GM12873 (cell line): ENCODE measurements around the gene ZNF804A.

Experiments used
- CTCF ChIP-seq: IDR thresholded peaks from 2 replicates; pipeline ENCODE4 v1.5.1; 2012; ENCODE audit warnings: low read depth, mild to moderate bottlenecking, moderate library complexity, low read length, control low read depth; ENCODE audit not compliant: insufficient read depth; ENCODE audit errors: missing control alignments

The ZNF804A gene

GRCh38 chr2:184769686-184770085 is 171.4 kb downstream of the ZNF804A start:
- TF ChIP-seq CTCF, result no peak

GRCh38 chr2:184779777-184780176 is 181.4 kb downstream of the ZNF804A start:
- TF ChIP-seq CTCF, result no peak

GRCh38 chr2:184780384-184780783 is 182.1 kb downstream of the ZNF804A start:
- TF ChIP-seq CTCF, result no peak

GRCh38 chr2:184780944-184781343 is 182.6 kb downstream of the ZNF804A start:
- no peak for TF ChIP-seq CTCF

- TF ChIP-seq CTCF, result no peak
Measured at GRCh38 chr2:184783576-184783975, 185.2 kb downstream of the ZNF804A start.

GRCh38 chr2:184793176-184793575 is 194.8 kb downstream of the ZNF804A start:
- TF ChIP-seq CTCF, result no peak

- no peak for TF ChIP-seq CTCF
Measured at GRCh38 chr2:184799379-184799778, 201.1 kb downstream of the ZNF804A start.
